Measurements from ENCODE around the gene ARHGAP18.

GRCh38 chr6:129642322-129642721, 67.7 kb downstream of the ARHGAP18 start:
- TF ChIP-seq CTCF (IDR thresholded peaks at IDR 0.05; ENCODE audit: insufficient read depth, low read length, poor library complexity, severe bottlenecking), result no peak
- no peak for TF ChIP-seq EZH2phosphoT487 (conservative IDR thresholded peaks at IDR 0.05; ENCODE audit: low read length)

All from SU-DHL-6 (cell line).